Testis (tissue), 2 donors: Measurements from ENCODE around the gene MPDZ.

Experiments used
- CTCF ChIP-seq, 3 experiments: fragments of 450-650 bp in 2 of 3; fragments of 200-600 bp in 1 of 3; sonication (generic) in 1 of 3; IDR thresholded peaks; one replicate each; pipeline ENCODE4 v1.5.1; 2016 to 2019; ENCODE audit warnings: antibody characterized with exemption in 3 of 3, mild to moderate bottlenecking in 2 of 3, moderate library complexity in 1 of 3
- POLR2A ChIP-seq: fragments of 450-650 bp; IDR thresholded peaks from one replicate; pipeline ENCODE4 v1.6.1; 2017; ENCODE audit warnings: antibody characterized with exemption, mild to moderate bottlenecking, moderate library complexity

- TF ChIP-seq CTCF (IDR thresholded peaks at IDR 0.05) (no peak), POLR2A (no peak)
Observed at GRCh38 chr9:13128266-13128860, 151.1 kb downstream of the MPDZ start.
